NCI-H82 treated with DMSO at 0.1 percent for 48 hours (cell line): ENCODE results near the gene PTX3.
A peak's percentile ranks its signal among the peaks of the same experiment; 100 is the strongest.

ENCODE experiments used
- DNase-seq: peaks from one replicate; lab custom pipeline; 2025; ENCODE audit not compliant: unreplicated experiment; lab: John Stamatoyannopoulos, UW

Gene PTX3

GRCh38 chr3:157436583-157437291 lies at the start of gene PTX3:
TSS of gene PTX3 (plus strand) at chr3:157436850. CDS start at chr3:157436934, 84 bp downstream.
- DNase-seq = no peak

DNA sequence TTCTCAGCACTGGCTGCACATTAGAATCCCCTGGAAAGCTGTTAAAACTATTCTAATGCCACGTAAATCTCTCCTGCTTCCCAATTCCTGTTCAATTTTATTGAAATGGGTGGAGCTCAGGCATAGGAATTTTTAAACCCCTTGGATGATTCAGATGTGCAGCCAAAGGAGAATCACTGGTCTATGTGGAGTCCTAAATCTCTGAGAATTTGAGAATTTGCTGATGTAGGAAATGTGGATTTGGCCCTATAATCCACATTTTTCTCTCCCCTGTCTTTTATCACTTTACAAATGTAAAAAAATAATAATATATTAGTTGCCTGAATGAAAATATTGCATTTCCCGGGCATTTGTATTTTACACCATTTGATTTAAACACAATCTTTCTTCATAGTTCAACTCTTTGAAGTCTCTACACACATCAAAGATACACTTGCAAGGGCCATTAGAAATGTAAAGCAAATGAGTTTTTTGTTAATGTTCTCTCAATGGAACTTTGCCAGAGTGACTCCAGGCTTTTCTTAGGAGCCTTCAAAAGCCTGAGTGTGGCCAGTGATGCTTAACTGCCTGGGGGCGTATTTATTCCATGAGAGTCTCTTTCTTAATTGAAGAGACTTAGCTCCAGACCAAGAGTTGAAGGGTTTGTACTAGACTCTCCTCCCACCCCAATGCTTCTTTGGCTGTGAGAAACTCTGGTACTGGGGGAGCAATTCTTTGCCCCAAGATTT lies 48.8 kb upstream of the PTX3 start:
- no peak for DNase-seq

DNA sequence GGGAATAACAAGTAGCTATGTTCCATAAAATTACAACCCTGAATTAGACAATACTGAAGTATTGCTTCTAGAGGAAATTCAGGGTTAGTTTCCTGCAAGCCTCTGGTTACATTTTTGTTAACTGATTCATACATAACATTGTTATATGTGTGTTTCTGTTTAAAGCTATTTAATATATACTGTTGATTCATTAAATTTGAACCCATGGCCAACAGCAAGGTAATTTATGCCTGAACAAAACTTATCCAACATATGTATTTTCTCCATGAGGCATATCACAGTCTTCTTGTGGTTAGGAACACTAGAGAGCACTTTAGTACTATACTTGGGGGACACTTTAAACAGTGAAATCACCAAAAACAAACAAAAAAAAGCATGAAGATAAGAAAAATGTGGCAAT lies 47.7 kb upstream of the PTX3 start:
- DNase-seq = no peak

DNA sequence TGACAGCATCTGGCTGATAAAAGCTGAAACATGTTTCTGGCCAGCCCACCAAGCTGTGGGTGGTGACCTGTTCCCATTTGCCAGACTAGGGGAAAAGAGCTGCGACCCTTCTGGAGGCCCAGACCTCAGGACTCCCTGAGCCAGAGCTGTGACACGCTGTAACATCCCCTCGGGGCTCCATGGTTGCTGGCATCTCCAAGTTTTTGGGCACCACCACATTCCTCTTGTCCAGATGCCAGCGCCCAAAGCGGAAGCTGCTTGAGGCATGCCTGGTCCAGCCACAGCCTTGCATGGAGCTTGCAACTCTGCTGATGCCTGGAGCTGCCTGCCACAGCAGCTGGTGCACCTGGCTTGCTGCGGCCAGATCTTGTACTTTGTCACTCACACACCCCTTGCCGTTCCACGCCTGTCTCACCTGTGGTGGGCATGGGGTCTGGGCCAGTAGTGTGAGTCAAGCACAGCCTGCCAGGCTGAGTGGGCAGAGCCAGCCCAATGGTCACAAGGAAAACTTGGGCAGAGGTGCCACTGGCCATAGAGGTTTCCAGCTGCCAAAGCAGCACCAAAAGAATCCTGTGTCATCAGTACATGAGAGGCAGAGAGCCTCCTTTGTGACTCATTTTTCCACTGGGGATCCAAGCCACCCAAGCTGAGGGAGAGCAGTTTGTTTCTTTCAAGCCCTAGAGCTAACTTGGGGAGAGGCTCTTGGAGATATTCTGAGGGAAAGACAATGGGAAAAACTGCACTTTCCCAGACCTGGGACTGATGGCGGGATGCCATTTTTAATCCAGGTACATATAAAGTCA lies 45.7 kb upstream of the PTX3 start:
- no peak for DNase-seq

DNA sequence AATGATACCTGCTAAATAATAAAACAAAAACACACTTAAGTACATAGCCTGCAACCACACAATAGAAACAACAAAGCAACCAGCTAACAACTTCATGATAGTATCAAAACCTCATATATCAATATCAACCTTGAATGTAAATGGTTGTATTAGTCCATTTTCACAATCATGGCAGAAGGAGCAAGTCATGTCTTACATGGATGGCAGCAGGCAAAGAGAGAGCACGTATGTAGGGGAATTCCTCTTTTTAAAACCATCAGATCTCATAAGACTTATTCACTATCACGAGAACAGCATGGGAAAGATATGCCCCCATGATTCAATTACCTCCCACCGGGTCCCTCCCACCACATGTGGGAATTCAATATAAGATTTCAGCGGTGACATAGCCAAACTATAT lies 44.5 kb upstream of the PTX3 start:
- no peak for DNase-seq

GRCh38 chr3:157393113-157393512 lies 43.5 kb upstream of the PTX3 start:
- DNase-seq = no peak

DNA sequence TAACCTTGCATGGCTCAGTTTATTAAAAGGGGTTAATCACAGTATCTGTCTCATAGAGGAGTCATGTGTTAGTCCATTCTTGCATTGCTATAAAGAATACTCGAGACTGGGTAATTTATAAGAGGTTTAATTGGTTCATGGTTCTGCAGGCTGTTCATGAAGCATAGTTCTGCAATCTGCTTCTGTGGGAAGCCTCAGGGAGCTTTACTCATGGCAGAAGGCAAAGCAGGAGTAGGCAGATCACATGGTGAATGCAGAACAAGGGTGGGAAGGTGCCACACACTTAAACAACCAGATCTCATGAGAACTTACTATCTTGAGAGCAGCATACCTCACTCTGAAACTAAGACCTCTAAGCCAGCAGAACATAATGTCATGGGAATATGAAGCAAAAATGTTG lies 42.2 kb upstream of the PTX3 start:
- no peak for DNase-seq

GRCh38 chr3:157398598-157398997 lies 38.1 kb upstream of the PTX3 start:
- DNase-seq = no peak

DNA sequence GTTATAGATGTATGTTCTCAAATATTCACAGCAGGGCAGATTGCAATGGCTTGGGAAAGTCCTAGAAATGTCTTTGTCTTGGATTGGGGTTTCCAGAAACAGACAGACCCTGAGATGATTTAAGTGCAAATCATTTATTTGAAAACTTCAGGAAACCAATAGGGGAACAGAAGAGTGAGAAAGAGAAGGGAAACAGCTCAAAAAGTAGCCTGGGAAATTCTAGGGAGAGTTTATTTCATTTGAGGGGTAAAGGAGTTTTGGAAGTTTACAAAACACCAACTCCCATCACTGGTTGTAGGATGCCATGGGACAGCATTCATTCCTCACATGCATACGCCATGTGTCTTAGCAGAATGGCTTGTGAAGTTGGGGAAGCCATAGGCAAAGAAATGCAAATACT lies 32.3 kb upstream of the PTX3 start:
- no peak for DNase-seq

- DNase-seq = no peak
These were observed 31.2 kb upstream of the PTX3 start for GRCh38 chr3:157405457-157405856.

DNA sequence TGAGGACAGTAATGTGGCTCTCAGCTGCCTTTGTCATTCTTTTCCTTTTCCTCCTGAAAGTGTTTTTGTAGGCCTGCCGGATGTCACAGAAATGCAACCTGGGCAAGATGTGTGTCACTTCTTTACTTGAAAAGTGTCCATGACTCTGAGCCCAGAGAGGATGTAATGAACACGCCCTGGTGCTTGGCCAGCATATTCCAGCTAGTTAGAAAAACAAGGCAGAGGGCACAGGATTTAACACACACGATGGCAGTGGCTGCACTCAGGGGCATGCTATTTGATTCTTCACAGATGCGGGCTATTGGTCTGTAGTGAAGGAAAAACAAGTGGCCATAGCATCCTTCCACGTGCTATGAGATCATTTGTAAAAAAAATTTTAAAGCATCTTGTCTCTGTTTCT lies 30.3 kb upstream of the PTX3 start:
- DNase-seq = no peak

DNA sequence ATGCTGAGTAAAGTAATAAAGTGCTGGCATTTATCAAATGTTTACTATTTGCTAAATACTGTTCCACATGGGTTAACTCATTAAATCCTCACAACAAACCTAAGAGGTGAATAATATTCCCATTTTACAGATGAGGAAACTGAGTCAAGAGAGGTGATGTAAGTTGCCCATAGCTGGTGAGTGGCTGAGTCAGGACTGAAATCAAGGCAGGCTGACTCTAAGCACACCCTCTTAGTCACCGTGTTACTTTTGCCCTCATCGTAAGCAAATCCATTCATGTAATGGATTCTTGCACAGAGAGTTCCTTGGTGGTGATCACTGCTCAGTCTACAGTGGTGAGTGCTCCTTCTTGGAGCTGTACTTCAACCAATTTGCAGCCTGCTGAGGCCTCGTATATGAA lies 28.9 kb upstream of the PTX3 start:
- no peak for DNase-seq

GRCh38 chr3:157408499-157409149 lies 28.0 kb upstream of the PTX3 start:
- no peak for DNase-seq

DNA sequence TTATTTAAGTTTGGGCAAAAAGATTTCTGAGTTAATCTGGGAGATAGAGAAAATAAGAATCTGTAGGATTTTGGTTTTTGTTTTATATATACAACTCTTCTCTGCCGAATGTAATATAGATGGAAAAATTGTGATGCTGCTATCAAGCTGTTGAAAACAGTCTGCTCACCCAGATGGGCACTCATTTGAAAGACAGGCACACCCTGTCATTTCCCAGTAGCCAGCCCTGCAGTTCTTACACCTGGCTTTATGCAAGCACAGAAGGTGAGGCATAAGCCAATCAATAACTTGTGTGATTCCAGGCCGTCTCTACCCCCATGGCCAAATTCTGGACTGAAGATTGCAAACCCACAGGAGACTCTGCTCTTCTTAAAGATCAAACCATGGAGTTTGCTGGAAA lies 27.1 kb upstream of the PTX3 start:
- DNase-seq = no peak

- no peak for DNase-seq
These were observed 25.7 kb upstream of the PTX3 start for GRCh38 chr3:157410945-157411344.

- peak; percentile 64 for DNase-seq
These were observed 24.3 kb upstream of the PTX3 start for GRCh38 chr3:157412323-157412855.

GRCh38 chr3:157414861-157415260 lies 21.8 kb upstream of the PTX3 start:
- peak; percentile 42 for DNase-seq

GRCh38 chr3:157416347-157417087 lies 20.1 kb upstream of the PTX3 start:
- no peak for DNase-seq

DNA sequence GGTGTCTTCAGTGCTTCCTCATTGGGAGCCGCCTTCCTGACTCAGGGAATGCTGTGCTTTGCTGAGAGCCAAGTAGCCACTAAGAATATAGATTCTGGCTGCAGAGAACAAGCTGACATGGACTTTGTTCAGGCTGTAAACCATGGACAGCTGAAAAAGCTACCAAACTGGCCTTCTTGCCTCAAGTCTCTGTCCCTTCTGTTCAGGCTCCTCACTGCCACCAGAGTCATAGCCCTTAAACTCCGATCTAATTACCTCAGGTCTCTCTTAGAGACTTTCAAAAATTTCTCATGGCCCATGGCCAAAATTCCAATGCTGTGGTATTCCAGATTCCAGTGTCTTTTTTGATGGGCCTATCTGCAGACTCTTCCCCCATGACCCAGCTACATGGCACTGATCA lies 19.4 kb upstream of the PTX3 start:
- DNase-seq = no peak

DNA sequence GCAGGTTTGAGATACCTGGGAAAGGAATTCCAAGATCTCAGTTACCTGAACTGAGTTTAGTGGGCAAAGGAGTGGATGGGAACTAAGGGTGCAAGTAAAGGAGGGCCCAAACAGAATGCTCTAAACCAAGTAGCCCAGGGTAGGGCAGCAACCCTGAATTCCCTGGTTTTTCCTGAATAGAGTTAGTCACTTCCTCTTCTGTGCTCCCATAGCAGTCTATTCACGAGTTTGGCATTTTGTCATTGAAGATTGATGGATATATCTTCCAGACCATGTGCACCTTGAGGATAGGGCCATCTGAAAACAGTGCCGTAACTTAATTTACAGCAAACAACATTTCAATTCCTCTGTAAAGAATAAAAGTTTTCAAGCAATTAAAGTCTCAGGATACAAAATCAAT lies 18.5 kb upstream of the PTX3 start:
- DNase-seq = no peak
